ENCODE results near the gene LRRC74A. TPM values are rescaled to one million over a fixed set of nuclear protein-coding genes. Genes with fewer than 3 reads are reported as not detected.

LRRC74A gene
- polyA plus RNA-seq, 1 of the 3 experiments (the other 2 are of a cell fraction): not detected

GRCh38 chr14:76904100-76904739 is 78.0 kb downstream of the LRRC74A start:
- Histone ChIP-seq H4K20me1 (ENCODE audit: insufficient read depth) (no peaks in the 10 kb centered on the region), H3K9me2 (no peaks in the 10 kb centered on the region), H3K36me3 (replicated peaks in 1 of 2; ENCODE audit: control insufficient read depth in 1 of 2, insufficient read depth in 2 of 2, low read length in 1 of 2) (no peaks in the 10 kb centered on the region), H2AFZ (ENCODE audit: low read depth) (peak overlapping the region; percentile 35; the same call in 1 of the 2 replicates), H3K79me2 (ENCODE audit: insufficient read depth) (no peaks in the 10 kb centered on the region), H3K9me3 (no peaks in the 10 kb centered on the region), H3F3A (replicated peaks; ENCODE audit: insufficient read depth) (peaks cover 29% of the 10 kb centered on the region), H3K9ac (peak overlapping the region; percentile 36), H3K27ac (ENCODE audit: low read depth in 2 of 2, low read length in 1 of 2) (peak overlapping the region in 1 of 2 experiments; percentile 85; a peak in 3 of 4 replicates), H3K4me3 (ENCODE audit: low read depth in 2 of 2, low read length in 1 of 2) (0 out of 4 replicates have a peak overlapping the region, but pooled peaks of 1 of the 2 experiments have one; percentile 4), H3K4me2 (peak overlapping the region; percentile 64), H3K27me3 (ENCODE audit: insufficient read depth) (no peaks in the 10 kb centered on the region), H3K4me1 (ENCODE audit: control insufficient read depth in 1 of 2, insufficient read depth in 2 of 2, low read depth in 1 of 2, low read length in 1 of 2) (peaks cover 19 to 24% of the 10 kb centered on the region in 2 experiments; a peak in 2 of 4 replicates)
- TF ChIP-seq USF1 (IDR thresholded peaks at IDR 0.05; ENCODE audit: borderline replicate concordance, low read depth) (no peak), GABPA (IDR thresholded peaks at IDR 0.05; ENCODE audit: low read depth) (no peak), CHD2 (IDR thresholded peaks at IDR 0.05; ENCODE audit: low read length, partially characterized antibody) (no peak), SMC3 (IDR thresholded peaks at IDR 0.05; ENCODE audit: low read depth, low read length) (no peak), MEF2A (IDR thresholded peaks at IDR 0.05; ENCODE audit: borderline replicate concordance, low read depth) (no peak), RXRA (IDR thresholded peaks at IDR 0.05; ENCODE audit: borderline replicate concordance, low read depth) (peak; percentile 67; the same call in 1 of the 2 replicates), RAD21 (IDR thresholded peaks at IDR 0.05; ENCODE audit: low read length) (no peak), MXI1 (IDR thresholded peaks at IDR 0.05; ENCODE audit: low read depth, low read length) (no peak), REST (IDR thresholded peaks at IDR 0.05; ENCODE audit: low read depth, low read length) (no peak), MAX (IDR thresholded peaks at IDR 0.05; ENCODE audit: low read depth) (no peak), ELF1 (IDR thresholded peaks at IDR 0.05) (no peak), NRF1 (IDR thresholded peaks at IDR 0.05; ENCODE audit: low read depth, low read length) (no peak), FOXM1 (IDR thresholded peaks at IDR 0.05; ENCODE audit: low read depth) (no peak), TEAD4 (IDR thresholded peaks at IDR 0.05; ENCODE audit: borderline replicate concordance, insufficient read depth) (no peak), GATA2 (CRISPR knock-in tag; IDR thresholded peaks at IDR 0.05) (no peak), JUND (IDR thresholded peaks at IDR 0.05) (peak; percentile 64), YY1 (IDR thresholded peaks at IDR 0.05; ENCODE audit: low read depth) (no peak), FOSL2 (IDR thresholded peaks at IDR 0.05; ENCODE audit: borderline replicate concordance, low read depth) (peak; percentile 78; the same call in 1 of the 2 replicates), TAF1 (IDR thresholded peaks at IDR 0.05; ENCODE audit: borderline replicate concordance, low read depth, low read length) (no peak), EZH2phosphoT487 (IDR thresholded peaks at IDR 0.05; ENCODE audit: borderline replicate concordance, low read depth) (no peak), TCF12 (IDR thresholded peaks at IDR 0.05) (peak; percentile 31), RCOR1 (IDR thresholded peaks at IDR 0.05; ENCODE audit: low read length) (no peak), NFIC (IDR thresholded peaks at IDR 0.05; ENCODE audit: borderline replicate concordance) (peak; percentile 35; the same call in 1 of the 2 replicates)
- ChIA-PET CTCF (interaction anchor here (0.8 to 19.9 kb wide), 10 partner anchors 9 to 412 kb away, joined by 3 to 484 read pairs (median 8); partner anchors contain the start of gene IRF2BPL), POLR2A (interaction anchor here (0.6 kb wide), 1 partner anchor 136 kb away, joined by 3 read pairs; no protein-coding TSS in a partner anchor)
- 61% methylated on average over 16 of the region's 19 CpGs for WGBS (ENCODE audit: low lambda C conversion rate)
- DNase-seq: peak; percentile 34

Measured in SK-N-SH (cell line).